Liver (tissue), 9 donors: ENCODE measurements around the gene SERP2. TPM values are rescaled to one million over a fixed set of nuclear protein-coding genes. Genes with fewer than 3 reads are reported as not detected.

Experiments
- DNase-seq: peaks from one replicate; pipeline ENCODE4 v3.0.0-alpha.2; 2017; ENCODE audit warnings: low spot score
- H3K27ac ChIP-seq, 2 donors: one replicate each; pipeline ENCODE4 v1.7.0; 2013; ENCODE audit warnings: inconsistent platforms in 2 of 2, low read length in 2 of 2, control low read depth in 1 of 2, low read depth in 1 of 2, mild to moderate bottlenecking in 1 of 2
- H3K27me3 ChIP-seq, 4 donors: one replicate each; pipeline versions ENCODE4 v1.6.1 to v1.7.0; 2013; ENCODE audit warnings: low read length in 3 of 4, inconsistent platforms in 1 of 4, mild to moderate bottlenecking in 1 of 4, moderate library complexity in 1 of 4; ENCODE audit not compliant: control insufficient read depth in 4 of 4, insufficient read depth in 4 of 4
- H3K36me3 ChIP-seq, 4 donors: one replicate each; pipeline versions ENCODE4 v1.6.1 to v1.7.0; 2013; ENCODE audit warnings: low read length in 3 of 4, mild to moderate bottlenecking in 3 of 4, low read depth in 1 of 4, moderate library complexity in 1 of 4; ENCODE audit not compliant: control insufficient read depth in 4 of 4, insufficient read depth in 3 of 4
- H3K4me1 ChIP-seq, 4 donors: one replicate each; pipeline versions ENCODE4 v1.6.1 to v1.7.0; 2013; ENCODE audit warnings: low read length in 3 of 4, mild to moderate bottlenecking in 3 of 4, moderate library complexity in 1 of 4; ENCODE audit not compliant: control insufficient read depth in 4 of 4, insufficient read depth in 4 of 4
- H3K4me3 ChIP-seq, 3 donors: one replicate each; pipeline versions ENCODE4 v1.6.1 to v1.7.0; 2013; ENCODE audit warnings: low read length in 3 of 3, control low read depth in 1 of 3, low read depth in 1 of 3, mild to moderate bottlenecking in 1 of 3
- H3K9ac ChIP-seq, 2 donors: one replicate each; pipeline ENCODE4 v1.7.0; 2013; ENCODE audit warnings: low read length in 2 of 2, mild to moderate bottlenecking in 2 of 2, moderate library complexity in 2 of 2, control low read depth in 1 of 2, low read depth in 1 of 2
- H3K9me3 ChIP-seq, 4 donors: one replicate each; pipeline versions ENCODE4 v1.6.1 to v1.7.0; 2013; ENCODE audit warnings: low read length in 3 of 4; ENCODE audit not compliant: control insufficient read depth in 4 of 4
- ATF3 ChIP-seq: IDR thresholded peaks from 2 replicates; pipeline ENCODE4 v1.6.1; 2016; ENCODE audit warnings: antibody characterized with exemption
- CTCF ChIP-seq: fragments of 150-350 bp; IDR thresholded peaks from 2 replicates; pipeline ENCODE4 v1.5.1; 2017; ENCODE audit warnings: improper control_type of control experiment, low read depth, low read length; ENCODE audit not compliant: missing input control
- EGR1 ChIP-seq, 2 donors: IDR thresholded peaks; 2 replicates each; pipeline ENCODE4 v1.6.1; 2016 to 2018; ENCODE audit warnings: antibody characterized with exemption in 2 of 2, low read depth in 2 of 2
- FOXA1 ChIP-seq: IDR thresholded peaks from 2 replicates; pipeline ENCODE4 v1.6.1; 2016; ENCODE audit warnings: antibody characterized with exemption
- FOXA2 ChIP-seq: IDR thresholded peaks from 2 replicates; pipeline ENCODE4 v1.6.1; 2016; ENCODE audit warnings: antibody characterized with exemption
- GABPA ChIP-seq, 2 donors: IDR thresholded peaks in 1 of 2; conservative IDR thresholded peaks in 1 of 2; 2 replicates each; pipeline ENCODE4 v1.6.1; 2016; ENCODE audit warnings: antibody characterized with exemption in 2 of 2, mild to moderate bottlenecking in 1 of 2, moderate library complexity in 1 of 2
- HNF4A ChIP-seq, 2 donors: conservative IDR thresholded peaks; 2 replicates each; pipeline ENCODE4 v1.6.1; 2016; ENCODE audit warnings: antibody characterized with exemption in 2 of 2, mild to moderate bottlenecking in 2 of 2
- HNF4G ChIP-seq: IDR thresholded peaks from 2 replicates; pipeline ENCODE4 v1.6.1; 2016; ENCODE audit warnings: antibody characterized with exemption
- JUND ChIP-seq, 2 donors: IDR thresholded peaks; 2 replicates each; pipeline ENCODE4 v1.6.1; 2016; ENCODE audit warnings: antibody characterized with exemption in 2 of 2
- MAX ChIP-seq: IDR thresholded peaks from 2 replicates; pipeline ENCODE4 v1.6.1; 2016; ENCODE audit warnings: antibody characterized with exemption
- NR2F2 ChIP-seq: IDR thresholded peaks from 2 replicates; pipeline ENCODE4 v1.6.1; 2016; ENCODE audit warnings: antibody characterized with exemption
- RAD21 ChIP-seq, 2 donors: IDR thresholded peaks; 2 replicates each; pipeline ENCODE4 v1.6.1; 2016; ENCODE audit warnings: antibody characterized with exemption in 2 of 2, mild to moderate bottlenecking in 2 of 2
- REST ChIP-seq: IDR thresholded peaks from 2 replicates; pipeline ENCODE4 v1.6.1; 2016; ENCODE audit warnings: antibody characterized with exemption, mild to moderate bottlenecking
- RXRA ChIP-seq, 2 donors: IDR thresholded peaks; 2 replicates each; pipeline ENCODE4 v1.6.1; 2017 to 2018; ENCODE audit warnings: antibody characterized with exemption in 2 of 2, mild to moderate bottlenecking in 1 of 2
- SP1 ChIP-seq: IDR thresholded peaks from 2 replicates; pipeline ENCODE4 v1.6.1; 2018; ENCODE audit warnings: antibody characterized with exemption, mild to moderate bottlenecking
- TAF1 ChIP-seq: conservative IDR thresholded peaks from 2 replicates; pipeline ENCODE4 v1.6.1; 2016; ENCODE audit warnings: antibody characterized with exemption, mild to moderate bottlenecking
- YY1 ChIP-seq: IDR thresholded peaks from 2 replicates; pipeline ENCODE4 v1.6.1; 2016; ENCODE audit warnings: antibody characterized with exemption, mild to moderate bottlenecking
- ZBTB33 ChIP-seq: IDR thresholded peaks from 2 replicates; pipeline ENCODE4 v1.6.1; 2016; ENCODE audit warnings: antibody characterized with exemption
- WGBS: extraction: QIAGEN DNeasy Blood & Tissue Kit; methylation state at CpG from one replicate; pipeline ENCODE4 v1.1.7; 2013; 5-methylcytosine and 5-hydroxymethylcytosine counted together
- polyA plus RNA-seq, 2 donors: library from polyadenylated mRNA; stranded (reverse) in 1 of 2; unstranded in 1 of 2; fragments of 200-250 nt in 1 of 2; fragments of >200 nt in 1 of 2; fragmentation: Nextera tagmentation in 1 of 2; extraction: Ambion mirVana in 1 of 2; gene quantifications; one replicate each; pipeline versions ENCODE4 v1.2.1 to v1.2.3, GENCODE V29; 2013 to 2015
- total RNA-seq, 2 donors: library from RNA; depleted of rRNA; stranded (reverse); fragments of >200 nt; gene quantifications; one replicate each; pipeline ENCODE4 v1.2.3, GENCODE V29; 2014
- donor health status: healthy.
- donor health status: healthy.
- donor health status: healthy.
- donor health status: healthy.
- donor health status: healthy.

Gene SERP2
- total and polyA plus RNA-seq, 4 donors = 2.0 to 4.6 (median 3.6) TPM

GRCh38 chr13:44368062-44368591, 5.5 kb upstream of the SERP2 start:
- no peak overlapping the region for H3K27ac ChIP-seq
- 58% methylated on average over 6 of the region's 6 CpGs for WGBS
- no peak overlapping the region for H3K4me3 ChIP-seq
- DNase-seq = no peak
- H3K9me3 ChIP-seq = no peaks in the 10 kb centered on the region
- H3K27me3 ChIP-seq = no peaks in the 10 kb centered on the region
- H3K4me1 ChIP-seq = peaks cover 0 to 10% (median under 1%) of the 10 kb centered on the region in 4 donors
- H3K9ac ChIP-seq = no peak overlapping the region
- H3K36me3 ChIP-seq = no peaks in the 10 kb centered on the region
- TF ChIP-seq MAX (no peak), FOXA2 (no peak)

GRCh38 chr13:44368599-44369368, 4.8 kb upstream of the SERP2 start:
- no peak overlapping the region for H3K4me3 ChIP-seq
- H3K4me1 ChIP-seq = peaks cover 0 to 12% (median 5%) of the 10 kb centered on the region in 4 donors
- no peaks in the 10 kb centered on the region for H3K36me3 ChIP-seq
- H3K27ac ChIP-seq = no peak overlapping the region
- TF ChIP-seq MAX (no peak), HNF4A (conservative IDR thresholded peaks at IDR 0.05) (no peak), JUND (IDR thresholded peaks at IDR 0.05) (no peak), ZBTB33 (no peak), NR2F2 (no peak), EGR1 (IDR thresholded peaks at IDR 0.05; ENCODE audit: low read depth in 2 of 2) (no peak), FOXA2 (no peak), RXRA (IDR thresholded peaks at IDR 0.05) (no peak), SP1 (no peak), ATF3 (no peak), HNF4G (no peak), RAD21 (IDR thresholded peaks at IDR 0.05) (no peak), REST (no peak), TAF1 (no peak), CTCF (no peak), GABPA (IDR thresholded peaks at IDR 0.05 in 1 of 2, conservative IDR thresholded peaks at IDR 0.05 in 1 of 2) (no peak), FOXA1 (no peak), YY1 (no peak)
- H3K9me3 ChIP-seq = no peaks in the 10 kb centered on the region
- no peak overlapping the region for H3K9ac ChIP-seq
- no peak for DNase-seq
- 78% methylated on average over 5 of the region's 5 CpGs for WGBS
- no peaks in the 10 kb centered on the region for H3K27me3 ChIP-seq
